ENCODE data around the gene HOXA9.

Gene HOXA9

GRCh38 chr7:27154901-27155815 is 10.2 kb downstream of the HOXA9 start:
- DNase-seq, result no peak

GRCh38 chr7:27154369-27154768 is 11.0 kb downstream of the HOXA9 start:
- DNase-seq, result no peak

- no peak for DNase-seq
Measured at GRCh38 chr7:27153526-27153925, 11.8 kb downstream of the HOXA9 start.

DNA sequence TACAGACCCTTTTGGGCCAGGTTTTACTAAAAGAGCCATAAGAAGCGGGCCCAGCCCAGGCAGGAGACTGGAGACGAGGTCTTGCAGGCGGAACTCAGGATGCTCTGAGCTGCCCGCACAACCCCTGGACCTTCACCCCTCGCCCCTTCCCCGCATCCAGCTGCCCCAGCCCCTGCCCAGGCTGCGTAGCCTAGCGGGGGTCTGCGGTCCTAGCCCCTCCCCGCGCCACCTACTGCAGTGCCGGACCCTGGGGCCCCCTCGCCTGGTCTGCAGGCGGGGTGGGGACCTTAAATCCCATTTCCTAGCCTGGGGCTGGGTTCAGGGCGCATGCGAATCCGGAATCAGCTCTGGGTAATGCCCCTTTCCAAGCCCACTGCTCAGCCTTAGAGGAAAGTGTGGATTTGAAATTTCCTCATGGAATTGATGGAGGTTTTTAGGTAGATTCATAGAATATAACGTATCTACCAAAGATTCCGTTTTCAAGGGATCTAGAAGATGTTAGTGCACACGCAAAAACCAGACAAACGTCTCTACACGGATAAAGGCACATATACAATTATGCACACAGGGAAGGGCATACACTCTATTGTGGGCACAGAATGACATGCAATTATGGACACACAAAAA is 12.4 kb downstream of the HOXA9 start:
- DNase-seq, result no peak

- no peak for DNase-seq
Measured at GRCh38 chr7:27151931-27152815, 13.2 kb downstream of the HOXA9 start, which contains the start of gene HOXA3. Gene HOXA3, minus strand, starts transcription at chr7:27152583. Its CDS starts 41,943 bp downstream, at chr7:27110640.

GRCh38 chr7:27151341-27151930 is 13.9 kb downstream of the HOXA9 start:
- no peak for DNase-seq

GRCh38 chr7:27150568-27151340 is 14.6 kb downstream of the HOXA9 start:
- DNase-seq, result peak in 8 of 56 donors; percentile 7 to 43 (median 17)

- no peak for DNase-seq
Measured at GRCh38 chr7:27149842-27150567, 15.3 kb downstream of the HOXA9 start.

GRCh38 chr7:27148756-27149641 is 16.3 kb downstream of the HOXA9 start:
- no peak for DNase-seq

DNA sequence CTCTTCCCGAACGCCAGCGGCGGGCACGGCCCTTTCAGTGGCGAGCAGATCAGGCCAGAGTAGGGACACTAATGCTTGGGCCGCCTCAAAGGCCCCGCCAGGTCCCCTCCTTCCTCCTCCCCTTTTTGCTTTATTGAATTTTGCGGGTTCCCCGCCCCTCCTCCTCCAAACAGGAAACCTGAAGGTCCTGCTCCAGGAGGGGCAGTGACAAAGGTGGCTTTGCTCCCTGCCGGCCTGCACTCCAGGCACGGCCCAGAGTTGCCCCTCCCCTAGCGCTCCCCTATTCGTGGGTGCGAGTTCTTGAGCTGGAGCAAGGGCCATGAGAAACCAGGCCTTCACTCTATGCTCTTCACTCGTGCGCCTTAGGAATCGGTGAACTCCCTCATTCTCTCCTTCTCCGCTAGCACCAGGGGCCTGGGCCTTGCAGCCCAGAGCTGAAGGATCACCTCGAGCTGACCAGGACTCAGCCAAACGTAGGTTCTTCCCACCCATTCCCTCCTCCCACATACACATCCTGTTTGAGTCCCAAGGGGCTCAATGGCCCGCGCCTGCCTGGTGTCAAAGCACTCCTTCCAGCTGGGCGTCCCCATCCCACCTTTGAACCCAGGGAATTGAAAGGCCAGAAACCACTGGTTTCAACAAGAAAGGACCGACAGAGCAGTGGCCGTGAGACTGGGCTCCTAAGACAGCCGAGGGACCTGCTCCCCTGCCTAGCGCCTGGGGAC is 17.1 kb downstream of the HOXA9 start:
- no peak for DNase-seq

GRCh38 chr7:27147199-27148030 is 17.9 kb downstream of the HOXA9 start, which contains the start of gene HOXA6:
Gene HOXA6, minus strand, starts transcription at chr7:27147774. Its CDS starts 25 bp downstream, at chr7:27147749.
- no peak for DNase-seq

- DNase-seq, result no peak
Measured at GRCh38 chr7:27146491-27147198, 18.7 kb downstream of the HOXA9 start.

DNA sequence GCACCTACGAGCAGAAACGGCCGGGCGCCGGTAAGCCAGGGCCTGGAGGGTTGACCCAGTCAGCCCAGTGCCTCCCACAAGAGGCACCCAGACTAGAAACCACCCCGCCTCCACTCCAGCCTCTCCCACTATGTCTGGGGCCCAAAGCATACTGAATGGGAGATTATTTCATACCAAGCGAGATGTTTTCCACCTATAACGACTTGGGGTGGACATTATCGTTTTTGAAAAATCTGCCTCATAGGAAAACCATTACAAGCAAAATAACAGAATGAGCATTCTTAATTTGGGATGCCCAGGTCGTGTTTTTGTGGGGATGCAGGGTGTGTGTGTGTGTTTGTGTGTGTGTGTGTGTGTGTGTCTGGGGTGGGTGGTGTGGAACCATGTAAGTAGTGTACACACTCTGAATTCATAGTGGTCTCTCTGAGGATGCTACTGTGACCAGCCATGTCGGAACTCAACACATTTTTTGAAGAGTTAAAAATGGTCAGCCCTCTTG is 19.4 kb downstream of the HOXA9 start:
- DNase-seq, result no peak

DNA sequence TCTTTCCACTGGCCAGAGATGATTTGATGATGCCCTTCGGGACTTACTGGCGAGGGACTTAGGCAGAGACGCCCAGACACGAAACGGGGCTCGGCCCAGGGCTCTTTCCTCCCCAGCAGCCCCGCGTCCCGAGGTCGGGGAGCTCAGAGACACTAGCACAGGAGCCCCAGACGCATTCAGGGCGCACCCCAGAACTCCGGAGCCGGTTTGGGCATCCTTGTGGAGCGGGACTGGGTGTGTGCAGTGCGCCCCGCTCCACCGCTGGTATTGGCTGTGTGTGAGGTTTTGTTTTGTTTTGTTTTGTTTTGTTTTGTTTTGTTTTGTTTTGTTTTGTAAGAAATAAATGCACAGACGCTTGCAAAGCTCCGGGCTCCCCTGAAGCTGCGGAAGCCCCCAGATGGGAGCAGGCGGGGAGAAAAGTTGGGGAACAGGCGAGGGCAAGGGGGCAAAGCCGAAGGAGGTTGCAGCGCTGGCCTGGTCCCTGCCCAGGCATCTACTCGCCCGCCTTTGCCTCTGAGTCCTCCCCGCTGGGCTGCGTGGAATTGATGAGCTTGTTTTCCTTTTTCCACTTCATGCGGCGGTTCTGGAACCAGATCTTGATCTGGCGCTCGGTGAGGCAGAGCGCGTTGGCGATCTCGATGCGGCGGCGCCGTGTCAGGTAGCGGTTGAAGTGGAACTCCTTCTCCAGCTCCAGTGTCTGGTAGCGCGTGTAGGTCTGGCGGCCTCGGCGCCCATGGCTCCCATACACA is 20.0 kb downstream of the HOXA9 start:
- no peak for DNase-seq

GRCh38 chr7:27144781-27145164 is 20.6 kb downstream of the HOXA9 start:
- no peak for DNase-seq
